ENCODE results near the gene LRRTM4. TPM values are rescaled to one million over a fixed set of nuclear protein-coding genes. Genes with fewer than 3 reads are reported as not detected.

The LRRTM4 gene
- polyA plus RNA-seq, 1 of the 3 experiments (the other 2 are of a cell fraction), result 0.10 TPM

GRCh38 chr2:77470096-77470495 is 52.1 kb downstream of the LRRTM4 start (continued):
- TF ChIP-seq EZH2phosphoT487 (IDR thresholded peaks at IDR 0.05; ENCODE audit: borderline replicate concordance, low read depth), result no peak
- no peak for TF ChIP-seq FOSL2 (IDR thresholded peaks at IDR 0.05; ENCODE audit: borderline replicate concordance, low read depth)
- TF ChIP-seq IRF3 (IDR thresholded peaks at IDR 0.05; ENCODE audit: low read depth, low read length), result no peak
- TF ChIP-seq MXI1 (IDR thresholded peaks at IDR 0.05; ENCODE audit: low read depth, low read length), result no peak

DNA sequence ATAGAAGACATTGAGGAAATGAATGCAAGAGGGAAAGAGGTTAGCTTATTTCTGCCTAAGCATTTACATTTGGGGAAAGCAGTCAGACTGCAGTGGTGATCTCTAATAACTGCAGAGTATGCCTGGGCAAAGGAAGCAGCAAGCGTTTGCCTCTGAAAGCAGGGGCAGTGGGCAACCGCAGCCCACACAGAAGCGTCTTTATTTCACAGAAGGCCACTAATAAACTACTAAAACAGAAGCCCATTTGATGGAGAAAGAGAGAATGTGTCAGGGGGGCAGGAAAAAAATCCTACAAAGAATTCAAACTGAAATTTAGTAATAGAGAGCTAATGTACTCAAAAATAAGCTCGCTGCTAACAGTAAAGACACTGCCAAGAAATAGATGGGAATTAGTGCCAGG is 53.1 kb downstream of the LRRTM4 start:
- no peak for DNase-seq
- no peak overlapping the region for H3K4me2 ChIP-seq
- H3K27me3 ChIP-seq (ENCODE audit: insufficient read depth), result no peaks in the 10 kb centered on the region
- POLR2A ChIA-PET, result no interaction called here
- no peaks in the 10 kb centered on the region for H3F3A ChIP-seq (replicated peaks; ENCODE audit: insufficient read depth)
- no peaks in the 10 kb centered on the region for H4K20me1 ChIP-seq (ENCODE audit: insufficient read depth)
- H3K4me1 ChIP-seq (ENCODE audit: control insufficient read depth in 1 of 2, insufficient read depth in 2 of 2, low read depth in 1 of 2, low read length in 1 of 2), result no peaks in the 10 kb centered on the region
- no peaks in the 10 kb centered on the region for H3K36me3 ChIP-seq (replicated peaks in 1 of 2; ENCODE audit: control insufficient read depth in 1 of 2, insufficient read depth in 2 of 2, low read length in 1 of 2)
- H3K9me2 ChIP-seq, result no peaks in the 10 kb centered on the region
- H3K9ac ChIP-seq, result no peak overlapping the region
- TF ChIP-seq TCF12 (IDR thresholded peaks at IDR 0.05) (no peak), NRF1 (IDR thresholded peaks at IDR 0.05; ENCODE audit: low read depth, low read length) (no peak), USF2 (IDR thresholded peaks at IDR 0.05; ENCODE audit: borderline replicate concordance, low read depth, low read length) (no peak), PBX3 (IDR thresholded peaks at IDR 0.05) (no peak)
- WGBS (ENCODE audit: low lambda C conversion rate), result 35% methylated on average over 4 of the region's 4 CpGs
- no peaks in the 10 kb centered on the region for H3K79me2 ChIP-seq (ENCODE audit: insufficient read depth)
- no peak overlapping the region for H2AFZ ChIP-seq (ENCODE audit: low read depth)
- CTCF ChIA-PET, result interaction anchor here (1.2 kb wide), 1 partner anchor 34 kb away, joined by 3 read pairs; no protein-coding TSS in a partner anchor
- H3K4me3 ChIP-seq (ENCODE audit: low read depth in 2 of 2, low read length in 1 of 2), result no peak overlapping the region
- H3K27ac ChIP-seq (ENCODE audit: low read depth in 2 of 2, low read length in 1 of 2), result no peak overlapping the region
- H3K9me3 ChIP-seq, result no peaks in the 10 kb centered on the region

DNA sequence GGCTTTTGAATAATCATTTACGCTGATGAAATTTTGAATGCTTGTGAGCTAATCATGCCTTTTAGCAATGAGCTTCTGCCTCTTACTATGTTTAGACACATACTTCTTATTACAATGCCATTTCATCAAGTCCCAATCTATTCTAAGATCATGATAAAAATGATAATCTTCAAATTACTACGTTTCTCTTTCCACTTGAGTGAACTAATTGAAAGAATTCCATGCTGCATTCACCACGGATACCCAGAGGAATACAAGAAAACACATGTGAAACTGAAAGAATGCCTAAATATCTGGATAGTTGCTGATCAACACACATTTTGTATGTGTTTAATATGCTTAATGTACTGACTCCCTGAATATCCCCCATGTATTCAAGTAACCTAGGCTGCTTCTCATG is 62.3 kb downstream of the LRRTM4 start:
- 22% methylated on average over 3 of the region's 3 CpGs for WGBS (ENCODE audit: low lambda C conversion rate)
- no peak overlapping the region for H3K9ac ChIP-seq
- no peaks in the 10 kb centered on the region for H3K79me2 ChIP-seq (ENCODE audit: insufficient read depth)
- no peaks in the 10 kb centered on the region for H3K36me3 ChIP-seq (replicated peaks in 1 of 2; ENCODE audit: control insufficient read depth in 1 of 2, insufficient read depth in 2 of 2, low read length in 1 of 2)
- DNase-seq, result no peak
- H3K4me1 ChIP-seq (ENCODE audit: control insufficient read depth in 1 of 2, insufficient read depth in 2 of 2, low read depth in 1 of 2, low read length in 1 of 2), result no peaks in the 10 kb centered on the region; a peak in 1 of 4 replicates
- H3K27ac ChIP-seq (ENCODE audit: low read depth in 2 of 2, low read length in 1 of 2), result no peak overlapping the region
- POLR2A ChIA-PET, result no interaction called here
- TF ChIP-seq FOXJ3 (CRISPR knock-in tag; IDR thresholded peaks at IDR 0.05) (no peak), RFX5 (IDR thresholded peaks at IDR 0.05; ENCODE audit: low read length) (no peak), FOSL2 (IDR thresholded peaks at IDR 0.05; ENCODE audit: borderline replicate concordance, low read depth) (no peak), GATA2 (CRISPR knock-in tag; IDR thresholded peaks at IDR 0.05) (no peak)
- TF ChIP-seq, protein P1, sequence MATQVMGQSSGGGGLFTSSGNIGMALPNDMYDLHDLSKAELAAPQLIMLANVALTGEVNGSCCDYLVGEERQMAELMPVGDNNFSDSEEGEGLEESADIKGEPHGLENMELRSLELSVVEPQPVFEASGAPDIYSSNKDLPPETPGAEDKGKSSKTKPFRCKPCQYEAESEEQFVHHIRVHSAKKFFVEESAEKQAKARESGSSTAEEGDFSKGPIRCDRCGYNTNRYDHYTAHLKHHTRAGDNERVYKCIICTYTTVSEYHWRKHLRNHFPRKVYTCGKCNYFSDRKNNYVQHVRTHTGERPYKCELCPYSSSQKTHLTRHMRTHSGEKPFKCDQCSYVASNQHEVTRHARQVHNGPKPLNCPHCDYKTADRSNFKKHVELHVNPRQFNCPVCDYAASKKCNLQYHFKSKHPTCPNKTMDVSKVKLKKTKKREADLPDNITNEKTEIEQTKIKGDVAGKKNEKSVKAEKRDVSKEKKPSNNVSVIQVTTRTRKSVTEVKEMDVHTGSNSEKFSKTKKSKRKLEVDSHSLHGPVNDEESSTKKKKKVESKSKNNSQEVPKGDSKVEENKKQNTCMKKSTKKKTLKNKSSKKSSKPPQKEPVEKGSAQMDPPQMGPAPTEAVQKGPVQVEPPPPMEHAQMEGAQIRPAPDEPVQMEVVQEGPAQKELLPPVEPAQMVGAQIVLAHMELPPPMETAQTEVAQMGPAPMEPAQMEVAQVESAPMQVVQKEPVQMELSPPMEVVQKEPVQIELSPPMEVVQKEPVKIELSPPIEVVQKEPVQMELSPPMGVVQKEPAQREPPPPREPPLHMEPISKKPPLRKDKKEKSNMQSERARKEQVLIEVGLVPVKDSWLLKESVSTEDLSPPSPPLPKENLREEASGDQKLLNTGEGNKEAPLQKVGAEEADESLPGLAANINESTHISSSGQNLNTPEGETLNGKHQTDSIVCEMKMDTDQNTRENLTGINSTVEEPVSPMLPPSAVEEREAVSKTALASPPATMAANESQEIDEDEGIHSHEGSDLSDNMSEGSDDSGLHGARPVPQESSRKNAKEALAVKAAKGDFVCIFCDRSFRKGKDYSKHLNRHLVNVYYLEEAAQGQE (IDR thresholded peaks at IDR 0.05; ENCODE audit: low read depth, low read length), result no peak
- TF ChIP-seq, protein P2, sequence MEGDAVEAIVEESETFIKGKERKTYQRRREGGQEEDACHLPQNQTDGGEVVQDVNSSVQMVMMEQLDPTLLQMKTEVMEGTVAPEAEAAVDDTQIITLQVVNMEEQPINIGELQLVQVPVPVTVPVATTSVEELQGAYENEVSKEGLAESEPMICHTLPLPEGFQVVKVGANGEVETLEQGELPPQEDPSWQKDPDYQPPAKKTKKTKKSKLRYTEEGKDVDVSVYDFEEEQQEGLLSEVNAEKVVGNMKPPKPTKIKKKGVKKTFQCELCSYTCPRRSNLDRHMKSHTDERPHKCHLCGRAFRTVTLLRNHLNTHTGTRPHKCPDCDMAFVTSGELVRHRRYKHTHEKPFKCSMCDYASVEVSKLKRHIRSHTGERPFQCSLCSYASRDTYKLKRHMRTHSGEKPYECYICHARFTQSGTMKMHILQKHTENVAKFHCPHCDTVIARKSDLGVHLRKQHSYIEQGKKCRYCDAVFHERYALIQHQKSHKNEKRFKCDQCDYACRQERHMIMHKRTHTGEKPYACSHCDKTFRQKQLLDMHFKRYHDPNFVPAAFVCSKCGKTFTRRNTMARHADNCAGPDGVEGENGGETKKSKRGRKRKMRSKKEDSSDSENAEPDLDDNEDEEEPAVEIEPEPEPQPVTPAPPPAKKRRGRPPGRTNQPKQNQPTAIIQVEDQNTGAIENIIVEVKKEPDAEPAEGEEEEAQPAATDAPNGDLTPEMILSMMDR (IDR thresholded peaks at IDR 0.05), result no peak
- H2AFZ ChIP-seq (ENCODE audit: low read depth), result no peak overlapping the region
- H3K27me3 ChIP-seq (ENCODE audit: insufficient read depth), result no peaks in the 10 kb centered on the region
- H3K4me2 ChIP-seq, result no peak overlapping the region
- H3F3A ChIP-seq (replicated peaks; ENCODE audit: insufficient read depth), result no peaks in the 10 kb centered on the region
- CTCF ChIA-PET, result interaction anchor here (1.1 kb wide), 1 partner anchor 10 kb away, joined by 3 read pairs; no protein-coding TSS in a partner anchor
- no peaks in the 10 kb centered on the region for H4K20me1 ChIP-seq (ENCODE audit: insufficient read depth)
- H3K9me3 ChIP-seq, result no peaks in the 10 kb centered on the region
- no peak overlapping the region for H3K4me3 ChIP-seq (ENCODE audit: low read depth in 2 of 2, low read length in 1 of 2)
- no peaks in the 10 kb centered on the region for H3K9me2 ChIP-seq

All from SK-N-SH (cell line).